LNCaP clone FGC (cell line): Measurements from ENCODE around the gene MAP7.

Experiments
- DNase-seq: peaks from one replicate; pipeline ENCODE4 v3.0.0-alpha.2; 2011; ENCODE audit warnings: low read depth
- H3K4me3 ChIP-seq: 2 replicates; pipeline ENCODE4 v1.5.1; 2011; ENCODE audit warnings: mild to moderate bottlenecking, low read depth, low read length, control low read depth
- CTCF ChIP-seq: IDR thresholded peaks from 2 replicates; pipeline ENCODE4 v1.5.1; 2012; ENCODE audit warnings: mild to moderate bottlenecking; ENCODE audit not compliant: control insufficient read depth, insufficient read depth; ENCODE audit errors: extremely low read depth

MAP7 gene

GRCh38 chr6:136429264-136430065 is 120.8 kb downstream of the MAP7 start:
- no peak overlapping the region for H3K4me3 ChIP-seq
- DNase-seq, result no peak
- no peak for TF ChIP-seq CTCF

- no peak for DNase-seq
- TF ChIP-seq CTCF, result no peak
- no peak overlapping the region for H3K4me3 ChIP-seq
Observed at GRCh38 chr6:136427378-136427717, 122.9 kb downstream of the MAP7 start.

GRCh38 chr6:136426627-136427377 is 123.4 kb downstream of the MAP7 start:
- no peak overlapping the region for H3K4me3 ChIP-seq
- no peak for TF ChIP-seq CTCF
- no peak for DNase-seq

- DNase-seq, result no peak
- no peak for TF ChIP-seq CTCF
- H3K4me3 ChIP-seq, result no peak overlapping the region
Observed at GRCh38 chr6:136425793-136426192, 124.4 kb downstream of the MAP7 start.

- H3K4me3 ChIP-seq, result no peak overlapping the region
- no peak for DNase-seq
- no peak for TF ChIP-seq CTCF
Observed at GRCh38 chr6:136424901-136425300, 125.3 kb downstream of the MAP7 start.

GRCh38 chr6:136424450-136424849 is 125.8 kb downstream of the MAP7 start:
- no peak for TF ChIP-seq CTCF
- H3K4me3 ChIP-seq, result no peak overlapping the region

GRCh38 chr6:136421537-136422158 is 128.6 kb downstream of the MAP7 start:
- no peak for DNase-seq
- H3K4me3 ChIP-seq, result no peak overlapping the region
- TF ChIP-seq CTCF, result no peak

More at GRCh38 chr6:136424450-136424849, 125.8 kb downstream of the MAP7 start:
- no peak for DNase-seq
